ENCODE data around the gene LTBP1.

DNA sequence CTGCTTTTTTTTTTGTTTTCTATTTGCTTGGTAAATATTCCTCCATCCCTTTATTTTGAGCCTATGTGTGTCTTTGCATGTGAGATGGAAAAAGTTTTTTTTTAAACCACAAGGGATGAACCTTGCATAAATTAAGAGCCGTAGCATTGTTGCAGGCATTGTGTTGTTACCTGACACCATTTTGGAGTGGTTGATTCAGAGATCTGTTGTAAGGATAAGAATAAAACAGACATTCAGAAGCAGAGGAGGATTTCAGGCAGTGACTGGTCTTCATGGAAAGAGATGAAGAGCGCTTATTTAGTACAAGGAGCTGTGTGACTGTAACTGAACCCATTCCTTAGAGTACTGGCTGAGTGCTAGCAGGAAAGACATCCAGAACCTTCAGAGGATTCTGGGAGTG lies 101.2 kb downstream of the LTBP1 start:
- TF ChIP-seq RAD21 (CRISPR knock-in tag; IDR thresholded peaks at IDR 0.05) (no peak), POLR2AphosphoS5 (IDR thresholded peaks at IDR 0.05; ENCODE audit: low read depth, low read length) (no peak), ZNF678 (CRISPR knock-in tag; IDR thresholded peaks at IDR 0.05) (no peak)

All from HepG2 (cell line).